Skeletal muscle satellite cell (primary cell): ENCODE results near the gene NOC2L. TPM values are rescaled to one million over a fixed set of nuclear protein-coding genes. Genes with fewer than 3 reads are reported as not detected.
A peak's percentile ranks its signal among the peaks of the same experiment; 100 is the strongest.

ENCODE experiments used
- H3K27me3 ChIP-seq: 2 replicates; pipeline ENCODE4 v1.7.0; 2013; ENCODE audit warnings: low read length; ENCODE audit not compliant: control insufficient read depth, insufficient read depth
- H3K36me3 ChIP-seq: 2 replicates; pipeline ENCODE4 v1.7.0; 2013; ENCODE audit warnings: mild to moderate bottlenecking, control low read depth, low read length; ENCODE audit not compliant: insufficient read depth
- H3K4me1 ChIP-seq: 2 replicates; pipeline ENCODE4 v1.7.0; 2013; ENCODE audit warnings: low read length; ENCODE audit not compliant: control insufficient read depth, insufficient read depth
- H3K4me2 ChIP-seq: 2 replicates; pipeline ENCODE4 v1.7.0; 2013; ENCODE audit warnings: mild to moderate bottlenecking, low read length
- H3K4me3 ChIP-seq: 2 replicates; pipeline ENCODE4 v1.7.0; 2013; ENCODE audit warnings: low read length
- H3K9ac ChIP-seq: 2 replicates; pipeline ENCODE4 v1.7.0; 2013; ENCODE audit warnings: mild to moderate bottlenecking, low read depth, low read length, moderate library complexity
- H3K9me3 ChIP-seq: replicated peaks from 2 replicates; pipeline ENCODE4 v1.7.0; 2013; ENCODE audit warnings: mild to moderate bottlenecking, control low read depth, low read length
- total RNA-seq: library from RNA; depleted of rRNA; stranded (reverse); fragments of >200 nt; gene quantifications from 2 replicates; pipeline ENCODE4 v1.2.3, GENCODE V29; 2012; rRNA removed

NOC2L gene
- total RNA-seq: 137 and 144 TPM in 2 replicates

DNA sequence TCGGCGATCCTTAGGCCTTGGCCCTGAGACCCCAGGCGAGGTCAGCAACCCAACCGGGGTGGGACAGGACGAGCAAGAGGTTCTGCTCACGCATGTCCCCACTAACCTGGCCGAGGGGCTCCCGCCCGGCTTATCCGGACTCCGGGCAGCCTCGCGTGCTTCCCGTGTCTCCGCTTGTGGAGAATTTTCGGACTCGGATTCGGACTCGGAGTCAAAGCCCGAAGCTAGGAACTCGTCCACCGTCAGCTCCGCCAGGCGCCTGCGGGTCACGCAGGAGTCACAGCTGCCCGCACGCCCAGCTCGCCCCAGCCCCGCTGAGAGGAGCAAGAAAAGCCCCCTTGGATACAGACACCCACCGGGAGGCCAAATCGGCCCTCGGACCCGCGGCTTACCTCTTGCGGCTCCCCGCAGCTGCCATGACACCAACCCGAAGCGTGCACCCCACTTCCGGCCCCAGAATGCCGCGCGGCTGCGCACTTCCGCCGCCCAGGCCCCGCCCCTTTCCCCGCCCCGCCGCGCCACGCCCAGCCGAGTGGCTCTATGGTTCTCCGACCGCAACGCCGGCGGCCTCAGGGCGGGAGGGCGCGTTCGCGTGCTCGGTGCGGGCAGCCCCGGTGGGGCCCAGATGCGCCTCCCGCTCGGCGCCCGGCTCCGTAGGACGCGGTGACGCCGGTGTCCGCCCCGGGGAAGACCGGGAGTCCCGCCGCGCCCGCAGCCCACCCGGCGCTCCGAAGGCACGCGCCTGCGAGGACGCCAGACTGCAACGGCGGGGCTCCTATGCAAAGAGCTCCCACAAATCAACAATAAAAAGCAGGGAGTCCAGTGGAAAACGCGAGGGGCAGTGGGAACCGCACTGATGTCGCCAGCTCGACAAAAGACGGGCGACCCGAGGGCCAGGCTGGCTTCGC is at the start of gene NOC2L:
Gene NOC2L (minus strand): TSS at position 434 of the 908 bp plus-strand sequence. CDS start 16 bp downstream, at position 418.
- peaks cover 13% of the 10 kb centered on the region for H3K4me1 ChIP-seq
- peak within 1 kb of the TSS; percentile 95 for H3K9ac ChIP-seq
- no peaks in the 10 kb centered on the region for H3K27me3 ChIP-seq
- H3K4me2 ChIP-seq: peak within 1 kb of the TSS; percentile 92
- H3K4me3 ChIP-seq: peak within 1 kb of the TSS; percentile 89
- H3K9me3 ChIP-seq: no peaks in the 10 kb centered on the region
- peaks cover 46% of the 10 kb centered on the region for H3K36me3 ChIP-seq

GRCh38 chr1:1006305-1007159 is 47.5 kb upstream of the NOC2L start:
- H3K4me1 ChIP-seq: peaks cover 15% of the 10 kb centered on the region
- no peak overlapping the region for H3K4me3 ChIP-seq
- H3K36me3 ChIP-seq: no peaks in the 10 kb centered on the region
- H3K9me3 ChIP-seq: no peaks in the 10 kb centered on the region
- peaks cover 19% of the 10 kb centered on the region for H3K27me3 ChIP-seq
- H3K9ac ChIP-seq: no peak overlapping the region
- H3K4me2 ChIP-seq: no peak overlapping the region

DNA sequence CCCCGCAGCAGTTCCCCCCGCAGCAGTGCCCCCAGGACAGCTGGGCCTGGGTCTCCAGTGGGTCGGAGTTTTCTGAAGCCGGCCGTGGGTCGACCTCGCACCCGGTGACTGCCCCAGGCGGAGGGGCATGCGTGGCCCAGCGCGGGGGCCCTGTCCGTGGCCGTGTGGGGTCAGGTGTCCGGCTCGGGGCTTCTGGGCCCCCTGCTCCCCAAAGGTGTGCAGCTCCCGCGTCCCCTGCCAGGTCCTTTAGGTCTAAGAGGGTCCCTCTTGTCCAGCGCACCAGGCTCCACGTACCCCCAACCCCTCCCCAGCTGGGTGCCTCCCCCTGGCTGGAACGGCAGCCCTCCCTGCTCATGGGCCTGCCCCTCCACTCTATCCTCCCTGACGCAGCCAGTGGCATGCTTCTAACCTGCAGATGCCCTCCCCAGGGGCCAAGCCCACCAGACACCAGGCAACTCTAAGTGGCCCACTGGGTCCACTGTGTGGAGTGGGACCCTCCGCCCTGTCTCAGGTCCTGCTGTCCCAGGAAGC is 46.8 kb upstream of the NOC2L start:
- peaks cover 24% of the 10 kb centered on the region for H3K27me3 ChIP-seq
- H3K4me1 ChIP-seq: peaks cover 19% of the 10 kb centered on the region
- H3K36me3 ChIP-seq: no peaks in the 10 kb centered on the region
- no peak overlapping the region for H3K4me2 ChIP-seq
- H3K4me3 ChIP-seq: no peak overlapping the region
- H3K9me3 ChIP-seq: no peaks in the 10 kb centered on the region
- H3K9ac ChIP-seq: no peak overlapping the region

GRCh38 chr1:1004780-1005697 is 46.0 kb upstream of the NOC2L start:
- Histone ChIP-seq H3K4me3 (no peak overlapping the region), H3K4me1 (peaks cover 27% of the 10 kb centered on the region), H3K4me2 (peak overlapping the region; percentile 14), H3K27me3 (peaks cover 32% of the 10 kb centered on the region), H3K9ac (no peak overlapping the region), H3K9me3 (no peaks in the 10 kb centered on the region), H3K36me3 (no peaks in the 10 kb centered on the region)

DNA sequence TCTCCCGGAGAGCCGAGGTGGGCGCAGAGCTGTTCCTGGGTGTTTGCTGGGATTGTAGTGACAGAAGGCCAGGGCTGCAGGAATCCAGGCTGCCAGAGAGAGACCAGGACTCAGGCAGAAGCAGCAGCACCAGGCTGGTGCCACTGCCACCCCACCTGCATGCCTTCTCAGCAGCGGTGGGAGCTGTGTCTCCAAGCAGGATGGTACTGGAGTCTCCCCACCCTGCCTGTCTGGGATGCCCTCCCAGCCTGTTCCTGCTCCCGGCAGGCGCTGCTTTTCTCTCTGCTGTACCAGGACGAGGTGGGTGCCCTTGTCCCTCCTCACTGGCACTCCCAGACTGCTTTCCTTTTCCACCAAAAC is 45.3 kb upstream of the NOC2L start:
- H3K9ac ChIP-seq: no peak overlapping the region

GRCh38 chr1:1003618-1004419 is 44.8 kb upstream of the NOC2L start:
- H3K27me3 ChIP-seq: peaks cover 39% of the 10 kb centered on the region
- H3K9ac ChIP-seq: no peak overlapping the region
- no peak overlapping the region for H3K4me2 ChIP-seq
- H3K4me3 ChIP-seq: no peak overlapping the region
- H3K9me3 ChIP-seq: no peaks in the 10 kb centered on the region
- no peaks in the 10 kb centered on the region for H3K36me3 ChIP-seq
- peaks cover 39% of the 10 kb centered on the region for H3K4me1 ChIP-seq

More for the DNA sequence above, 45.3 kb upstream of the NOC2L start:
- Histone ChIP-seq H3K9me3 (no peaks in the 10 kb centered on the region), H3K4me2 (peak overlapping the region; percentile 14), H3K4me1 (peaks cover 33% of the 10 kb centered on the region), H3K4me3 (no peak overlapping the region), H3K27me3 (peaks cover 34% of the 10 kb centered on the region), H3K36me3 (no peaks in the 10 kb centered on the region)

DNA sequence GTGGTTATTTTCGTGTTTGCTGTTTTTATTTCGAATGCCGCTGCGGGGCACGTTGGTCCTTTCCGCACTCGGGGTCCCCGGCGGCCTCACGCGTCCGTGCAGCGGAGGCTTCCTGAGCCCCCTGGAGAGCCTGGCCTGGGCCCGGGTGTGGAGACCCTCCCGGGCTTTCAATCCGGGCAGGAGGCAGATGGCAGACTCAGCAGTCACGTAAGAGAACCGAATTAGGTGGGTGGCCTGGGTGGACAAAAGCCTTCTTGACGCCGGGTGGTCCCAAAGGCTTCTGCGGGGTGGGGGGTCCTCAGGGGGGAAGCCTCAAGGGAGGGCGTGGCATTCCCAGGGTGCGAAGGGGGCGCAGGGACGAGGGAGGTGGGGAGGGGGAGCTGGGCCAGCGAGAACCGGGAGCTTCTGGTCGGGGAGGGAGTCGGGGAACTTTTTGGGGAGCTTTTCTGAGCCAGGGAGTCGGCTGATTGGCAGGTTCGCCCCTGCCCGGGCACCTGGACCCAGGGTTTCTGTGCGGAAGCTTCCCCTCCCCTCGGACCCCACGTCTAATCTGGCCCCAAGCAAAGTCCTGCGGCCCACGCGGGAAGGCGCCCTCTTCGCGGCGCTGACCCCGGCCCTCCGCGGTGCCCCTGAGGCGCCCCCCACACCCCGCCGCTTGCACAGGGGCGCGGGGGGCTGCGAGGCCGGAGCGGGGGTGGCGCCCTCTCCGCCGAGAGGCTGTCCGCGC is 42.2 kb upstream of the NOC2L start:
- Histone ChIP-seq H3K4me1 (peaks cover 40% of the 10 kb centered on the region), H3K36me3 (no peaks in the 10 kb centered on the region), H3K9ac (peak overlapping the region; percentile 38), H3K4me2 (peak overlapping the region; percentile 83), H3K9me3 (no peaks in the 10 kb centered on the region), H3K27me3 (peaks cover 55% of the 10 kb centered on the region), H3K4me3 (peak overlapping the region; percentile 62)

DNA sequence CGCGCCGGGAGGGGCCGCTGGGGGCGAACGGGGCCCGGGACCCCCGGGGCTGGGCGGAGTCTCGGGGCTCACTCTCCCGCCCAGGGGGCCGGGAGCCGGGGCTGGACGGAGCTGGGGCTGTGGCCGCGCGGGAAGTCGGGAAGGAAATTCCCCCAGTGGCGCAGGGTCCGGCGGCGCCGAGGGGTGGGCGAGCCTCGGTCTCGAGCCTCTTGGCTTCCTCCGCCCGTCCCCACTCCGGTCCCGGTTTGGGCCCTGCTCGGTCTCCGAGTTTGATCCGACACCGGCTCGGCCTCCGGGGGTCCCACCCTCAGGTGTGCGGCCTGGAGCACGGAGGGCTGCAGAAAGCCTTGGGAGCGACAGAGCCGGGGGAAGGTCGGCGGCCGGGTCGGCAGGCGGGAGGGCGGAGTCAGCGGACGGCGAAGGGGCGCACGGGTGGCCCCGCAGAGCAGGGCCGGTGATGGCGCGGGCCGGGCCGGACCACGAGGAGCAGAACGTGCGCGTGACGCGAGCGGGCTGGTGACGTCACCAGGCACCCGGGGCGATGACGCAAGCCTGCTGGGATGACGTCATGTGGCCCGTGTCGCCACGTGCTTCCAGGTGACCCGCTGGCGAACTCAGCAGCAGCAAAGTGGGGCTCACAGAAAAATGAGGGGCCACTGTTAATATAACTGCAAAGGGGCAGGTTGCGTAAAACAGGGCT is 41.5 kb upstream of the NOC2L start:
- Histone ChIP-seq H3K27me3 (peaks cover 59% of the 10 kb centered on the region), H3K36me3 (no peaks in the 10 kb centered on the region), H3K4me3 (peak overlapping the region; percentile 62), H3K9ac (peak overlapping the region; percentile 83), H3K4me1 (peaks cover 39% of the 10 kb centered on the region), H3K4me2 (peak overlapping the region; percentile 83), H3K9me3 (no peaks in the 10 kb centered on the region)

- H3K4me1 ChIP-seq: peaks cover 33% of the 10 kb centered on the region
- H3K27me3 ChIP-seq: peaks cover 60% of the 10 kb centered on the region
- no peaks in the 10 kb centered on the region for H3K9me3 ChIP-seq
- peak within 1 kb of the TSS; percentile 83 for H3K4me2 ChIP-seq
- peak within 1 kb of the TSS; percentile 62 for H3K4me3 ChIP-seq
- no peaks in the 10 kb centered on the region for H3K36me3 ChIP-seq
- H3K9ac ChIP-seq: peak within 1 kb of the TSS; percentile 83
Measured at GRCh38 chr1:999725-1000356, 40.8 kb upstream of the NOC2L start, which contains the start of gene HES4. Gene HES4, minus strand, starts transcription at chr1:1000097. Its CDS starts 124 bp downstream, at chr1:999973.
